Measurements from ENCODE around the gene MIER2.

Gene MIER2

GRCh38 chr19:334296-335071, 10.1 kb downstream of the MIER2 start:
- no peak for DNase-seq (ENCODE audit: low read depth in 3 of 3, low spot score in 1 of 3)

- DNase-seq (ENCODE audit: low read depth in 3 of 3, low spot score in 1 of 3): no peak
These were observed 14.1 kb downstream of the MIER2 start for GRCh38 chr19:330503-330902.

DNA sequence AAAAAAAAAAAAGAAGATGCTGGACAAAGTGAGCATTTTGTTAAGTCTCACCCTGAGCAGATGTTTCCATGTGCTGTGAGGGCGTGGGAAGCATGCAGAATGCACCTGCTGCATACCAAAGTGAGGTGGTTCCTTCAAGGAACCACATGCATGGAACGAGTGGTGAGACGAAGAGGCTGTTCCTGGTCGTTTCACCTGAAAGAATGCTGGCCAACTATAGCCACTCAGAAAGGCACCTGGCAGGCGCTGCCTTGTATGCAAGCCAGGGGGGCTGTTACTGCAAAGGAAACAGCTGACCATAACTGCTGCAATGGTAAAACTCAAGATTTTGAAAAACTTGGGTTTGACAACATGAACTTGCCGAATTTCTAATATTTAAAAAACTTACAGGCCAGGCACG, 14.7 kb downstream of the MIER2 start:
- no peak for DNase-seq (ENCODE audit: low read depth in 3 of 3, low spot score in 1 of 3)

- no peak for DNase-seq (ENCODE audit: low read depth in 3 of 3, low spot score in 1 of 3)
These were observed 16.5 kb downstream of the MIER2 start for GRCh38 chr19:328025-328505.

GRCh38 chr19:327291-328024, 17.1 kb downstream of the MIER2 start:
- DNase-seq (ENCODE audit: low read depth in 3 of 3, low spot score in 1 of 3): no peak

DNA sequence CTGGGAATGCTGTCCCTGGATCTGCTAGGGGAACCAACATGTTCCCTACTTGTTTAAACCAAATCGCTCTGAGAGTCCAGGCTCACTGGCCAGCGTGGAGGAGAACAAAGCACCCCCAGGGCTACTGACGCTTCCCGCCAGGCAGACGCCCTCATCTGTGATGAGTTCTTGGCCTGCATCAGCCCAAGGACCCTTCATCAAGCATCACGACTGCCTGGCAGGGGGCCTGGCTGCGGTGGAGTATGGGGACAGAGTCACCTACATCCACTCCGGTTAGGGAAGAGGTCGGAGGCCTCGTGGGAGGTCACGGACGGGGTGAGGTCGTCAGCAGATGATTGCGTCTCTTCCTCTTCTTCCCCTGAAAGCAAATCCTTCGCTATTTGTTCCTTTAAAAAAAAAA, 17.7 kb downstream of the MIER2 start:
- no peak for DNase-seq (ENCODE audit: low read depth in 3 of 3, low spot score in 1 of 3)

- no peak for DNase-seq (ENCODE audit: low read depth in 3 of 3, low spot score in 1 of 3)
These were observed 18.5 kb downstream of the MIER2 start for GRCh38 chr19:325937-326565.

DNA sequence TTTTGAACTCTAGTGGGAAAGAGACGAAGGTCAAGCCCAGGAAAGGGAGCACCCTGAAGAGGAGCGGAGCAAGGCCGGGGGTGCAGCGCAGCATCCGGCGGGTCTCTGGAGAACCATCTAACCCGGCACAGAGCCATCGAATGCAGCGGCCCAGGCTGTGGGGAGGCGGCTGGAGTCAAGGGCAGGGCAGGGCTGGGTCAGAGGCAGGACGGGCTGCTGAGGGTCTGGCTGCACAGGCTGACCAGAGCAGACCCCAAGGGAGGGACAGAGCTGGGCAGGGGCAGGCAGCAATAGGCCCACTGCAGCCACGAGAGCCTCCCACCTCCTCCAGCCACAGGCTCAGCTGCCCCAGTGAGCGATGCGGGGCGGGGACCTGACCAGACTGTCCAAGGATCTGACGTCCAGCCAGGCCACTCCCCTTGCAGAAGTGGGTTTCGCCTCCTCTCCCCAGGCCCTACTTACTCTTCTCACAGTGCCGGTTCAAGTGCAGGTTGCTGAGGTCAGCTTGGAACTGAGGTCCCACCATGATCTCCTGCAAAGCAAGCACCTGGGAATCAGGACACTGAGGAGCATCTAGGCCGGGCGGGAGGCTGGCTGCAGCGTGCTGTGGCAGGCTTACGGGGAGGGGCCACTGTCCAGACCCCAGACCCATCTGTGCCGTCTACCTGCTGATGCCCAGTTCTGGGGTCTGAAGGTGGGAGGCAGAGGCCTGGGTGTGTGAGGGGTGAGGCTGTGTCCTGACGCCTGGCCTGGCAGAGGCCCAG, 19.2 kb downstream of the MIER2 start:
- DNase-seq (ENCODE audit: low read depth in 3 of 3, low spot score in 1 of 3): no peak

GRCh38 chr19:324716-325115, 19.9 kb downstream of the MIER2 start:
- no peak for DNase-seq (ENCODE audit: low read depth in 3 of 3, low spot score in 1 of 3)

- no peak for DNase-seq (ENCODE audit: low read depth in 3 of 3, low spot score in 1 of 3)
These were observed 22.0 kb downstream of the MIER2 start for GRCh38 chr19:322616-323015.

DNA sequence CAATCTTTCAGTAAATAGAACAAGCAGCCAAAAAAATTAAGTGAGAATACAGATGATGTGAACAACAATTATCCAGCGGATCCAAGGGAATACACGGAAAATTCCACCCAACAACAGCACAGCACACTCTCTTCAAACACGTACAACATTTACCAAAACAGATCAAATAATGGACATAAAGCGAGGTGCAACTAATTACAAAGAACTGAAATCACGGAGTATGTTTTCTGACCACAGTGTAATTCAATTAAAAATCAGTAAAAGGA, 26.2 kb downstream of the MIER2 start:
- no peak for DNase-seq (ENCODE audit: low read depth in 3 of 3, low spot score in 1 of 3)

DNA sequence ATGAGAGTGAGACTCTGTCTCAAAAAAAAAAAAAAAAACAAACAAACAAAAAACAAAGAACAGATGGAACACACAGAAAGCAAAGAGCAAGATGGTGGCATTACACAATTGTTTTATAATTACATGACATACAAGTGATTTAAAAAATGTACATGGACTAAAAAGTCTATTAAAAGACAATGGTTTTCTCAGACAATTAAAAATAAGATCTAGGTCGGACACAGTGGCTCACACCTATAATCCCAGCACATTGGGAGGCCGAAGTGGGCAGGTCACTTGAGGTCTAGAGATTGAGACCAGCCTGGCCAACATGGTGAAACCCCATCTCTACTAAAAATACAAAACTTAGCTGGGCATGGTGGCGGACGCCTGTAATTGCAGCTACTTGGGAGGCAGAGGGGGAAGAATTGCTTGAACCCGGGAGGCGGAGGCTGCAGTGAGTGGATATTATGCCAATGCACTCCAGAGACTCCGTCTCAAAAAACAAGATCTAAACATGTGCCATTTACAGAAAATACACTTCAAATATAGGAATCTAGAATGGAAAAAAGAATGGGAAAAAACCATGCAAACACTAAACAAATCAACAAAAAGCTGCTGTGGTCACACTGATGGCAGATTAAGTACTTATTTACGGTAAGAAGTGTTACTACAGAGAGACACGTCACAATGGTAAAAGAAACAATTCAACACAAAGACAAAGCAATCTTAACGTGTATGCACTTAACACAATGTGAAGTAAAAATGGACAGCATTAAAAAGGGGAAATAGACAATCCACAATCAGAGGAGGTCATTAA, 26.7 kb downstream of the MIER2 start:
- DNase-seq (ENCODE audit: low read depth in 3 of 3, low spot score in 1 of 3): no peak

- no peak for DNase-seq (ENCODE audit: low read depth in 3 of 3, low spot score in 1 of 3)
These were observed 28.8 kb downstream of the MIER2 start for GRCh38 chr19:315811-316210.

GRCh38 chr19:313988-314815, 30.4 kb downstream of the MIER2 start:
- DNase-seq (ENCODE audit: low read depth in 3 of 3, low spot score in 1 of 3): no peak

DNA sequence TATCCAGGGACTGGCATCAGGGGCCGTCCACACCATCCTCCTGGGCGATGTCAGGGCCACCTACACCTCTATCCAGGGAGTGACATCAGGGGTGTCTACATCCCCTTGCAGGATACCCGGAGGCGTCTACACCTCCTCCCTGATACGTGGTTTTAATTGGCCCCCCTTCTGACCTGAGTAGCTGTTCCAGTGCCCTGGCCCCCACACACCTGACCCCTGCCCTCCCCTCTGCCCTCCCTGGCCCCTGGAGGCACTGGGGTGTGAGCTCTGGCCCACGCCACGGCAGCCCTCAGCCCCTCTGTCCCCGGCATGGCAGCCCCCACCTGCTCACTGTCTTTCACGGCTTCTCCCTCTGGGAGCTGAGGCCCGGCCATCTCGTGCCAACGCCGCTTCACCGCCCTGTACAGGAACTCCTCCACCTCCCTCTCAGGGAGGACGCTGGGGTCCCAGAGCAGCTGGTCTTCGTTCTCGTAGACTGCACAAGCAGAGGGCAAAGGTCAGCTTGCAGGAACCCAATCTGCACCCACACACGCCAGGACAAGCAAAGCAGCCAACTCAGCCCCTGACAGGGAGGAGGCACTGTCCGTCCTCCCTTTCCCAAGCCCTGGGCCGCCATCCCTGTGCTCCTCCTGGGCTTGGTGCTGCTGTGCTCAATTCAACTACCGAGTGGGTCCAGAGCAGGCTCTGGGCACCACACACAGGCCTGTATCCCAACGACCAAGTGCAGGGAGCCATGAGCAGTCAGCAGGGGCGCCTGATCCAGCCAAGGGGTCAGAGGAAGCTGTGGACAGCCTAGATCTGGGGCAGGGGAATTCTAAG, 31.2 kb downstream of the MIER2 start:
- no peak for DNase-seq (ENCODE audit: low read depth in 3 of 3, low spot score in 1 of 3)

GRCh38 chr19:311813-312261, 32.8 kb downstream of the MIER2 start:
- no peak for DNase-seq (ENCODE audit: low read depth in 3 of 3, low spot score in 1 of 3)

DNA sequence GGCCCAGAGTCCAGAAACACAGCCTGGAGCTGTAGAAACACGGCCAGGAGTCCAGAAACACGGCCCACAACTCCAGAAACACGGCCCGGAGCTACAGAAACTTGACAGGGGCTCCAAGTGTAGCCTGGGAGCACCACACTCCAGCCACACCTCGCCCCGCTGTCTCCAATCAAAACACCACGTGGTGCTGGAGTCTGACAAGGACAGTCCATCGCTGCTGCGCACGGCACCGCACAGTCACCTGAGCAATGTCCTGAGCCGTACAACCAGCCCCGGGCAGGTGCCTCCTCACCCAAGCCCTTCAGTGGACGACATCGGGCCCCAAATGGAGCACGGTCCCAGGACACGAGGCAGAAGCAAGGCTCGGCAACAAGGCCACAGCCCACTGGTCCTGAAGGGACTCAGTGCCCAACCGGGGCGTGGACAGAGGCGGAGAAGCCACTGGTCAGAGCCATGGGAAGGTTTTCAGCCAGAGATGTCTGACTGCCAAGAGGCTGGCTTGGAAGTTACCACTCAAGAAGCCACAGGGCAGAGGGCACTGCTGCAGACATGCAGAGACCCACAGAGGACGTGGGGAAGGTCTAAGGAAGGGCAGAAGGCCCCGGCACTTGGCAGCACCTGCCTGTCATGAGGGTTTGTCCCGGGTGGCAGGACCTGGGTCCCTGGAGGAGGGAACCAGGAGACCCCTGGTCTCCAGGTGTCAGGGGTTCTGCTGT, 33.7 kb downstream of the MIER2 start:
- no peak for DNase-seq (ENCODE audit: low read depth in 3 of 3, low spot score in 1 of 3)

DNA sequence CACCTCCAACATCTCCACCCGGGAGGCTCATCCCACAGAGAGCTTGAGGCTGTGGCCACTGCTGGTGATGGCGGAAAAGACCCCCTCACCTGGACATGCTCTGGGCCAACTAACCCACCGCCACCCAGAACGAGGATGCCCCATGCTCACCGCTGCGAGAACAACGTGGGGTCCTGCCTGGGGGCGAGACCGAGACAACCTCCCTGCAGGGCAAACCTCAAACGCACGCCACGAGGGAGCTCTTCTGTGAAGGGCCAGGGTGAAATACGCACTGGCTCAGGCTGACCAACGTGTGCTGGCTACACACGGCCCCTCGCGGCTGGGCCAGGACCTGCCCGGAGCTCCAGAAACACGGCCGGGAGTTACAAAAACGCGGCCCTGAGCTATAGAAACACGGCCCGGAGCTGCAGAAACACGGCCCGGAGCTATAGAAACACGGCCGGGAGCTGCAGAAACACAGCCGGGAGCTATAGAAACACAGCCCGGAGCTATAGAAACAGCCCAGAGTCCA, 34.4 kb downstream of the MIER2 start:
- DNase-seq (ENCODE audit: low read depth in 3 of 3, low spot score in 1 of 3): no peak

All from stimulated activated CD4-positive, alpha-beta T cell treated with anti-CD3 and anti-CD28 coated beads, TNF-alpha, amount 100 ng/mL, for 1 hour (primary cell).